ENCODE data around the gene PRAME. TPM values are rescaled to one million over a fixed set of nuclear protein-coding genes. Genes with fewer than 3 reads are reported as not detected.

The PRAME gene
- total and polyA plus RNA-seq, 7 experiments from 2014 or later = not detected

DNA sequence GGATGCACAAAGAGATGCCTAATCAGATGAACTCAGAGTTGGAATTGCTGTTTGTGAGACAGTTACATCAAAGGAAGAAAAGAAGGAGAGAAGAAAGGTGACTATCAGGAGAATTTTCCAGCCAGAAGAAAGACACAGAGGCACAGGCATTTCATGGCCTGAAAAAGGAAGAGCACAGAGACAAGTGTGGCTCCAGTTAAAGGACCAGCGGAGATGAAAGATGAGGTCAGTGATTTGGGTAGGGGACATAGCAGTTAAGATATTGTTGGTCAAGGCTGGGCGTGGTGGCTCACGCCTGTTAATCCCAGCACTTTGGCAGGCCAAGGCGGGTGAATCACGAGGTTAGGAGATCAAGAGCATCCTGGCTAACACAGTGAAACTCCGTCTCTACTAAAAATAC, 35.6 kb downstream of the PRAME start:
- H3K27ac Mint-ChIP-seq = no peak overlapping the region
- ATAC-seq (no peak), DNase-seq (no peak)
- intact Hi-C loops (cut with micrococcal nuclease) = no loop called here
- Histone ChIP-seq H3K9me3 (ENCODE audit: control insufficient read depth in 2 of 3, low read length in 3 of 3) (no peaks in the 10 kb centered on the region), H3K4me1 (ENCODE audit: control insufficient read depth in 2 of 2, insufficient read depth in 2 of 2, low read length in 2 of 2) (no peaks in the 10 kb centered on the region), H3K27ac (ENCODE audit: low read depth, low read length) (no peak overlapping the region), H3K36me3 (ENCODE audit: control insufficient read depth in 2 of 3, insufficient read depth in 3 of 3, low read length in 3 of 3) (no peaks in the 10 kb centered on the region), H3K4me3 (ENCODE audit: low read length) (no peak overlapping the region), H3K27me3 (ENCODE audit: control insufficient read depth in 2 of 2, insufficient read depth in 2 of 2, low read length in 2 of 2) (no peaks in the 10 kb centered on the region)
- no peak overlapping the region for H3K4me3 Mint-ChIP-seq
- H3K36me3 Mint-ChIP-seq = no peaks in the 10 kb centered on the region
- H3K4me1 Mint-ChIP-seq = no peaks in the 10 kb centered on the region
- ChIA-PET POLR2A (no interaction called here), CTCF (no interaction called here)
- H3K9me3 Mint-ChIP-seq = no peaks in the 10 kb centered on the region
- peaks cover 9 to 25% (median 14%) of the 10 kb centered on the region in 5 donors for H3K27me3 Mint-ChIP-seq

DNA sequence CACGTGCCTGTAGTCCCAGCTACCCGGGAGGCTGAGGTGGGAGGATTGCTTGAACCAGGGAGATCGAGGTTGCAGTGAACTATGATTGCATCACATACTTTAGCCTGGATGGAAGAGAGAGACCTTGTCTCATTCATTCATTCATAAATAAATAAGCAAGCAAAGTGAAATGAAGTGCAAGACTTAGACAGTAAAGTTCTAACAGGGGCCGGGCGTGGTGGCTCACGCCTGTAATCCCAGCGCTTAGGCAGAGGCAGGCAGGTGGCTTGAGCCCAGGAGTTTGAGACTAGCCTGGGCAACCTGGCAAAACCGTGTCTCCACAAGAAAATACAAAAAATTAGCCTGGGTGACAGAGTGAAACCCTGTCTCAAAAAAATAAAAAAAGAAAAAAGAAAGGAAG, 37.4 kb downstream of the PRAME start:
- Histone ChIP-seq H3K36me3 (ENCODE audit: control insufficient read depth in 2 of 3, insufficient read depth in 3 of 3, low read length in 3 of 3) (no peaks in the 10 kb centered on the region), H3K27ac (ENCODE audit: low read depth, low read length) (no peak overlapping the region), H3K4me1 (ENCODE audit: control insufficient read depth in 2 of 2, insufficient read depth in 2 of 2, low read length in 2 of 2) (no peaks in the 10 kb centered on the region), H3K9me3 (ENCODE audit: control insufficient read depth in 2 of 3, low read length in 3 of 3) (no peaks in the 10 kb centered on the region), H3K4me3 (ENCODE audit: low read length) (no peak overlapping the region), H3K27me3 (ENCODE audit: control insufficient read depth in 2 of 2, insufficient read depth in 2 of 2, low read length in 2 of 2) (no peaks in the 10 kb centered on the region)
- peaks cover 0 to 2% (median 0%) of the 10 kb centered on the region in 5 donors for H3K36me3 Mint-ChIP-seq
- no peak for DNase-seq
- ChIA-PET CTCF (no interaction called here), POLR2A (no interaction called here)
- H3K4me1 Mint-ChIP-seq = no peaks in the 10 kb centered on the region
- no peaks in the 10 kb centered on the region for H3K9me3 Mint-ChIP-seq
- H3K4me3 Mint-ChIP-seq = no peak overlapping the region
- no peak for ATAC-seq
- intact Hi-C loops (cut with micrococcal nuclease) = no loop called here
- H3K27me3 Mint-ChIP-seq = peaks cover 14 to 27% (median 17%) of the 10 kb centered on the region in 5 donors
- no peak overlapping the region for H3K27ac Mint-ChIP-seq

DNA sequence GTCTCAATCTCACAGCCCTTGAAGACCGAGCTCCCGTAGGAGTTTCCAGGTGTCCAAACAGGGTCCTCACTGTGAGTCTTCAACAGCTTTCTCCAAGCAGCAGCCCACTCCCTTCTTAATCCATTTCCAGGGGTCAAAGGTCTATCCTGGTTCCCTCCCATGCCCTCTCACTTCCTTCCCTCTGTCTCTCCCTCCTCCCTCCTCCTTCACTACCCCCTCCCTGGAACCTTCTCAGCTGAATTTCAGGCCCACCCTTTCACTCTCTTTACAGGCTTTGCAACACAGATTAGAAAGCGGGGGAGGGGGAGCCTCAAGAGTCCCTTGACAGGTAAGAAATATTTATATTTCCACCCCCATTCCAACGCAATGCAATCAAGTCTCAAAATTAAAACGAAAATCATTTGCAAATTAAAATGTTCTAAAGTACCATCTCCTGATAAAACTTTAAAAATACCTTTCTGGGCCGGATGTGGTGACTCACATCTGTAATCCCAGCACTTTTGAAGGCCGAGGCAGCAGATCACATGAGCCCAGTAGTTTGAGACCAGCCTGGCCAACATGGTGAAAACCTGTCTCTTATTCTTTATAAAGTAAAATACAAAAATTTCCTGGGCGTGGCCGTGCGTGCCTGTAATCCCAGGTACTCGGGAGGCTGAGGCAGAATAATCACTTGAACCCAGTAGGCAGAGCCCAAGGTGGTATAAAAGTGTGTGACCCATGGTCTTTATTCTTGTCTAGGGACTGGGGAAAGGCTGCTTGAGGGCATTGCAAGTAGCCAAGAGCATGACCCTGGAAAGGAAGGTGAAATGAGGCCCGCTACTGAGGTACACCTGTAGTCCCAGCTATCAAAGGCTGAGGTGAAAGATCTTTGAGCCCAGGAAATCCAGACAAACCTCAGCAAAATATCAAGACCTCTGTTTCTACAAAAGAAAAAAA, 38.1 kb downstream of the PRAME start:
- Histone ChIP-seq H3K4me3 (ENCODE audit: low read length) (no peak overlapping the region), H3K36me3 (ENCODE audit: control insufficient read depth in 2 of 3, insufficient read depth in 3 of 3, low read length in 3 of 3) (no peaks in the 10 kb centered on the region), H3K4me1 (ENCODE audit: control insufficient read depth in 2 of 2, insufficient read depth in 2 of 2, low read length in 2 of 2) (no peaks in the 10 kb centered on the region), H3K9me3 (ENCODE audit: control insufficient read depth in 2 of 3, low read length in 3 of 3) (no peaks in the 10 kb centered on the region), H3K27me3 (ENCODE audit: control insufficient read depth in 2 of 2, insufficient read depth in 2 of 2, low read length in 2 of 2) (no peaks in the 10 kb centered on the region), H3K27ac (ENCODE audit: low read depth, low read length) (no peak overlapping the region)
- ChIA-PET POLR2A (no interaction called here), CTCF (no interaction called here)
- Mint-ChIP-seq H3K4me3 (no peak overlapping the region), H3K36me3 (peaks cover 0 to 5% (median 0%) of the 10 kb centered on the region in 5 donors), H3K4me1 (no peaks in the 10 kb centered on the region), H3K27me3 (peaks cover 17 to 34% (median 18%) of the 10 kb centered on the region in 5 donors), H3K27ac (no peak overlapping the region), H3K9me3 (no peaks in the 10 kb centered on the region)
- intact Hi-C loops (cut with micrococcal nuclease) = no loop called here
- DNase-seq (no peak), ATAC-seq (no peak)

DNA sequence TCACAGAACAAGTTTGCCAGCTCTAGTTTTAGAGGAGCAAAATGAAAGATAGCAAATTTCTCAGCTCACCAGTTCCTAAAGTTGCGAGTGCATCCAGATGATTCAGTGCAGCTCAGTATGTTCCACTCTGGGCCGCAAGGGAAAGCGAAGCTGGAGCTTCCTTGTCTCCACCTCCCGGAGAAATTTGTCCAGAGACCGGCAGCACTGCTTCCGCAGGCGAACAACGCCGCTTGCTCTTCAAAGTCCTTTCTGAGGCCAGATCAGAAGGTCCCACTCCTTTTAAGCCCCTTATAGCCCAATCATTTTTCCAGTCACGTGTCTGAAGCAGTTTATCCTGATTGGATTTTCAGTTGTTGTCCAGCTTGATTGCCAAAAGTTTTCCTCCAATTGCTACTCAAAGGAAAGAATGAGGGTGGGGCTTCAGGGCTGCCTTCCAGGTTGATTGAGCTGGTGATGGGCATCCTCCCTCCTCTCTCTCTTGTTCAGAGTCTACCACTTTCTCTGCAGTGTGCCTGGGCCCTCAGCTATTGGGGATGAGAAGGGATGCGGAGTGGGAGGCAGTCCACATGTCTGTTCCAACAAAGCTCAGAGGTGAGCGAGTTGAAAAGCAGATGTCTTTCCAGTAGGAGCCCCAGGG, 38.9 kb downstream of the PRAME start, which contains the start of gene ZNF280A:
Gene ZNF280A, minus strand, starts transcription at position 251 of the 637 bp plus-strand sequence. CDS start 4,640 bp downstream, outside the sequence.
- no peaks in the 10 kb centered on the region for H3K27me3 ChIP-seq (ENCODE audit: control insufficient read depth in 2 of 2, insufficient read depth in 2 of 2, low read length in 2 of 2)
- DNase-seq = no peak
- no peaks in the 10 kb centered on the region for H3K4me1 Mint-ChIP-seq
- H3K9me3 Mint-ChIP-seq = no peaks in the 10 kb centered on the region
- H3K4me3 ChIP-seq (ENCODE audit: low read length) = no peak within 1 kb of the TSS
- ChIA-PET POLR2A (no interaction called here), CTCF (no interaction called here)
- no peaks in the 10 kb centered on the region for H3K36me3 ChIP-seq (ENCODE audit: control insufficient read depth in 2 of 3, insufficient read depth in 3 of 3, low read length in 3 of 3)
- peaks cover 0 to 5% (median 0%) of the 10 kb centered on the region in 5 donors for H3K36me3 Mint-ChIP-seq
- H3K27ac ChIP-seq (ENCODE audit: low read depth, low read length) = no peak within 1 kb of the TSS
- H3K27me3 Mint-ChIP-seq = peaks cover 17 to 40% (median 25%) of the 10 kb centered on the region in 5 donors
- no peaks in the 10 kb centered on the region for H3K9me3 ChIP-seq (ENCODE audit: control insufficient read depth in 2 of 3, low read length in 3 of 3)
- H3K4me3 Mint-ChIP-seq = no peak within 1 kb of the TSS
- no peaks in the 10 kb centered on the region for H3K4me1 ChIP-seq (ENCODE audit: control insufficient read depth in 2 of 2, insufficient read depth in 2 of 2, low read length in 2 of 2)
- no peak for ATAC-seq
- intact Hi-C loops (cut with micrococcal nuclease) = no loop called here
- H3K27ac Mint-ChIP-seq = no peak within 1 kb of the TSS

DNA sequence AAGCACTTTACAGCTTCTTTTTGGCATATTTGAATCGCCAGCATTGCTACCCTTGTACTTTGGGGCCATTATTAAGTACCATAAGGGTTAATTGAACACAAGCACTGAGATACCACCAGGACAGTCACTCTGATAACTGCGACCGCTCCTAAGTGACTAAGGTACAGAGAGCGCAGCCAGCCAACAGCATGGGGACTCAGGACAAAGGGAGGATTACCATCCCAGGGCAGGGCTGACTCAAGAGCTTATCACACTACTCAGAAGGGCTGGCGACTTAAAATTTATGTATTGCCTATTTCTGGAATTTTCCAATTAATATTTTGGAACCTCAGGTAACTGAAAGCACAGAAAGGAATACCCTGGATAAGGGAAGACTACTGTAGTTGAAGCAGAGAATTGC, 39.5 kb downstream of the PRAME start:
- H3K27me3 Mint-ChIP-seq = peaks cover 21 to 40% (median 25%) of the 10 kb centered on the region in 5 donors
- Histone ChIP-seq H3K27me3 (ENCODE audit: control insufficient read depth in 2 of 2, insufficient read depth in 2 of 2, low read length in 2 of 2) (no peaks in the 10 kb centered on the region), H3K27ac (ENCODE audit: low read depth, low read length) (no peak overlapping the region), H3K36me3 (ENCODE audit: control insufficient read depth in 2 of 3, insufficient read depth in 3 of 3, low read length in 3 of 3) (no peaks in the 10 kb centered on the region), H3K4me1 (ENCODE audit: control insufficient read depth in 2 of 2, insufficient read depth in 2 of 2, low read length in 2 of 2) (no peaks in the 10 kb centered on the region), H3K9me3 (ENCODE audit: control insufficient read depth in 2 of 3, low read length in 3 of 3) (no peaks in the 10 kb centered on the region), H3K4me3 (ENCODE audit: low read length) (no peak overlapping the region)
- ATAC-seq (no peak), DNase-seq (no peak)
- no peak overlapping the region for H3K27ac Mint-ChIP-seq
- no peaks in the 10 kb centered on the region for H3K9me3 Mint-ChIP-seq
- CTCF ChIA-PET = no interaction called here
- intact Hi-C loops (cut with micrococcal nuclease) = no loop called here
- H3K36me3 Mint-ChIP-seq = peaks cover 0 to 5% (median 0%) of the 10 kb centered on the region in 5 donors
- H3K4me1 Mint-ChIP-seq = no peaks in the 10 kb centered on the region
- H3K4me3 Mint-ChIP-seq = no peak overlapping the region
- POLR2A ChIA-PET = no interaction called here

DNA sequence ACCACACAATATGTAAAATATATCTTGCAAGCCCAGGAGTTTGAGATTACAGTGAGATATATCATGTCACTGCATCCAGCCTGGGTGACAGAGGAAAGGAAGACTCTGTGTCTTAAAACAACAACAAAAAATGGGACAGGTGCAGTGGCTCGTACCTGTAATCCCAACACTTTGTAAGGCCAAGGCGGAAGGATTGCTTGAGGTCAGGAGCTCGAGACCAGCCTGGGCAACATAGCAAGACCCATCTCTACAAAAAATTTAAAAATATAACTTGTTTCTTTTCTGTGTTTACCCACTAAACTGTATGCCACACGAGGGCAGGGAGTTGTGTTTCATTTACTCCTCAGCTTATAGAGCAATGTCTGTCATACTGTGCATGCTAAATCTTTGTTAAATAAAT, 42.1 kb downstream of the PRAME start:
- Histone ChIP-seq H3K4me3 (ENCODE audit: low read length) (no peak overlapping the region), H3K4me1 (ENCODE audit: control insufficient read depth in 2 of 2, insufficient read depth in 2 of 2, low read length in 2 of 2) (no peaks in the 10 kb centered on the region), H3K27ac (ENCODE audit: low read depth, low read length) (no peak overlapping the region), H3K9me3 (ENCODE audit: control insufficient read depth in 2 of 3, low read length in 3 of 3) (no peaks in the 10 kb centered on the region), H3K27me3 (ENCODE audit: control insufficient read depth in 2 of 2, insufficient read depth in 2 of 2, low read length in 2 of 2) (no peaks in the 10 kb centered on the region), H3K36me3 (ENCODE audit: control insufficient read depth in 2 of 3, insufficient read depth in 3 of 3, low read length in 3 of 3) (no peaks in the 10 kb centered on the region)
- Mint-ChIP-seq H3K36me3 (peaks cover 0 to 5% (median 0%) of the 10 kb centered on the region in 5 donors), H3K27ac (no peak overlapping the region), H3K27me3 (peaks cover 25 to 48% (median 30%) of the 10 kb centered on the region in 5 donors), H3K4me1 (no peaks in the 10 kb centered on the region), H3K4me3 (no peak overlapping the region), H3K9me3 (no peaks in the 10 kb centered on the region)
- CTCF ChIA-PET = no interaction called here
- ATAC-seq (no peak), DNase-seq (no peak)
- POLR2A ChIA-PET = no interaction called here
- intact Hi-C loops (cut with micrococcal nuclease) = no loop called here
